Fibroblast of villous mesenchyme (primary cell): Measurements from ENCODE around the gene MSH4. TPM values are rescaled to one million over a fixed set of nuclear protein-coding genes. Genes with fewer than 3 reads are reported as not detected.

Experiments used
- DNase-seq: peaks from one replicate; pipeline ENCODE4 v3.0.0-alpha.2; 2010; ENCODE audit warnings: low read depth
- H3K4me3 ChIP-seq: 2 replicates; pipeline ENCODE4 v1.5.1; 2011; ENCODE audit warnings: low read depth, mild to moderate bottlenecking, low read length
- total RNA-seq: library from RNA; depleted of rRNA; stranded (reverse); fragments of >200 nt; gene quantifications from 2 replicates; pipeline ENCODE4 v1.2.3, GENCODE V29; 2012
- TF ChIP-seq, protein P1 (sequence below): IDR thresholded peaks from 2 replicates; pipeline ENCODE4 v1.5.1; 2012; ENCODE audit warnings: low read depth, mild to moderate bottlenecking, low read length; ENCODE audit not compliant: insufficient read depth

Gene MSH4
- total RNA-seq, 1 donor, result 0.43 TPM

DNA sequence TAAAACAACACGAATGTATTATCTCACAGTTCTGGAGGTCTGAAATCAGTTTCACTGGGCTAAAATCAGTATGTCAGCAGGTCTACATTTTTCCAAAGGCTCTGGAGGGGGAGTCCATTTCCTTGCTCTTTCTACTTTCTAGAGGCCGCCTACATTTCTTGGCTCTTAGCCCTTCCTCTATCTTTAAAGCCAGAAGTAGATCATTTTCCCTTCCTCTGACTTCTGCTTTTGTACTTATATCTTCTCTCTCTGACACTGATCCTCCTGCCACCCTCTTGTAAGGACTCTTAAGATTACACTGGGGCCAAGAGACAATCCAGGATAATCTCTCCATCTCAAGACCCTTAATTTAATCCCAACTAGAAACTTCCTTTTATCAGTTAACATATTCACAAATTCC is 41.4 kb downstream of the MSH4 start:
- TF ChIP-seq, protein P1, sequence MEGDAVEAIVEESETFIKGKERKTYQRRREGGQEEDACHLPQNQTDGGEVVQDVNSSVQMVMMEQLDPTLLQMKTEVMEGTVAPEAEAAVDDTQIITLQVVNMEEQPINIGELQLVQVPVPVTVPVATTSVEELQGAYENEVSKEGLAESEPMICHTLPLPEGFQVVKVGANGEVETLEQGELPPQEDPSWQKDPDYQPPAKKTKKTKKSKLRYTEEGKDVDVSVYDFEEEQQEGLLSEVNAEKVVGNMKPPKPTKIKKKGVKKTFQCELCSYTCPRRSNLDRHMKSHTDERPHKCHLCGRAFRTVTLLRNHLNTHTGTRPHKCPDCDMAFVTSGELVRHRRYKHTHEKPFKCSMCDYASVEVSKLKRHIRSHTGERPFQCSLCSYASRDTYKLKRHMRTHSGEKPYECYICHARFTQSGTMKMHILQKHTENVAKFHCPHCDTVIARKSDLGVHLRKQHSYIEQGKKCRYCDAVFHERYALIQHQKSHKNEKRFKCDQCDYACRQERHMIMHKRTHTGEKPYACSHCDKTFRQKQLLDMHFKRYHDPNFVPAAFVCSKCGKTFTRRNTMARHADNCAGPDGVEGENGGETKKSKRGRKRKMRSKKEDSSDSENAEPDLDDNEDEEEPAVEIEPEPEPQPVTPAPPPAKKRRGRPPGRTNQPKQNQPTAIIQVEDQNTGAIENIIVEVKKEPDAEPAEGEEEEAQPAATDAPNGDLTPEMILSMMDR, result no peak
- no peak for DNase-seq
- H3K4me3 ChIP-seq, result no peak overlapping the region

DNA sequence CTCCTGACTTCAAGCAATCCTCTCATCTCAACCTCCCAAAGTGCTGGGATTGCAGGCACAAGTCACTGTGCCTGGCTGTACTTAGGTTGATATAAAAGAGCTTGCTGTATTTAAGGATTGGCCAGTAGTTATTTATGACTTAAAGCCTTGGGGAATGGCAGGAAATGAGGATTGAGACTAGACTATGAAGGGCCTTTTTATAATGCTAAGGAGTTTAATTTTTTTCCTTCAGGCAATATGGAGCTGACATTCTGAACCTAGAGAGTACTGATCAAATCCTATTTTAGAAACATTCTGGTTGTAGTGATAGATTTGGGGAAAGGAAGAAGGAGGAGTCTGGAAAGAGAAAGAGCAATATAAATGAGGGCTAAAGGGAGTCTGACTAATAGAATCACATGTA is 44.7 kb downstream of the MSH4 start:
- TF ChIP-seq, protein P1, result no peak
- no peak for DNase-seq
- no peak overlapping the region for H3K4me3 ChIP-seq

DNA sequence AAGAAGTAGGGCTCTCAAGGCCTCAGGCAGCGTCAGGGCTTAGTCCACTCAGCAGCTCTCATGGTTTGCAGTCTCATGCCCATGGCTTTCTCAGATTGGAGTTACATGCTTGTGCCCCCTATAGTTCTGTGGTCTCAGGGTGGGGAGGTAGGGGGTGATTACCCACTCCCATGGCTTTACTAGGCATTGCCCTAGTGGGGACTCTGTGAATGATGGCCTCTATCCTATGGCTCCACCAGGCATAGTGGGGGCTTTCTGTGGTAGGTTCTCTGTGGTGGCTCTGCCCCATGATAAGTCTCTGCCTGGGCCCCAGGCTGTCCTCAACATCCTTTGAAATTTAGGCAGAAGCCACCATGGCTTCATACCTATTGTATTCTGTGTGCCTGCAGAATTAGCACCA is 48.9 kb downstream of the MSH4 start:
- no peak for DNase-seq
- TF ChIP-seq, protein P1, result no peak
- H3K4me3 ChIP-seq, result no peak overlapping the region

DNA sequence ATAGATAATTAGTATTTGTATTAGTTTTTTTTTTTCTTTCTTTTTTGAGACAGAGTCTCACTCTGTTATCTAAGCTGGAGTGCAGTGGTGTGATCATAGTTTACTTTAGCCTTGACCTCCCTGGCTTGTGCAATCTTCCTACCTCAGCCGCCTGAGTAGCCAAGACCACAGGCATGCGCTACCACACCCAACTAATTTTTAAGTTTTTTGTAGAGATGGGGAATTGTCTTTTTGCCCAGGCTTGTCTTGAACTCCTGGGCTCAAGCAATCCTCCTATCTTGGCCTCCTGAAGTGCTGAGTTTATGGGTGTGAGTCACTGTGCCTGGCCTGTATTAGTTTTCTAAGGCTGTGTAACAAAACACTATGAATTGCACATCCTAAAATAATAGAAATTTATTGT is 58.3 kb downstream of the MSH4 start:
- TF ChIP-seq, protein P1, result no peak
- peak; percentile 86 for DNase-seq

DNA sequence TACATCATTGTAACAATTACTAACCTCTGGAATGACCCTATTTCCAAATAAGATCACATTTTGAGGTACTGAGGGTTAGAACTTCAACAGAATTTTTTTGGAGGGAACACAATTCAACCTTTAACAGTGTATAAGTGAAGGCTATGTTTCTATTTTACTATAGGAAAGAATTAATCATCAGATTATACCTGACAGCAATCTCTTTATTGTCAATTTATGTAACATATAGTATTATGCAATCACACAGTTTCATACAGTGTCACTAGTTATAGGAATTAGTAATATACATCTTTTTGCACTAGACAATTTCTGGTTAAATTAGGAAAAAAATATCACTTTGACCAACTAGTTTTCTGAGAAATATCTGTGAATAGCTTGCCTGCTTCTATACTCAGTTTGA is 59.1 kb downstream of the MSH4 start:
- H3K4me3 ChIP-seq, result no peak overlapping the region
- TF ChIP-seq, protein P1, result no peak
- no peak for DNase-seq

More for the DNA sequence above, 58.3 kb downstream of the MSH4 start:
- H3K4me3 ChIP-seq, result no peak overlapping the region

DNA sequence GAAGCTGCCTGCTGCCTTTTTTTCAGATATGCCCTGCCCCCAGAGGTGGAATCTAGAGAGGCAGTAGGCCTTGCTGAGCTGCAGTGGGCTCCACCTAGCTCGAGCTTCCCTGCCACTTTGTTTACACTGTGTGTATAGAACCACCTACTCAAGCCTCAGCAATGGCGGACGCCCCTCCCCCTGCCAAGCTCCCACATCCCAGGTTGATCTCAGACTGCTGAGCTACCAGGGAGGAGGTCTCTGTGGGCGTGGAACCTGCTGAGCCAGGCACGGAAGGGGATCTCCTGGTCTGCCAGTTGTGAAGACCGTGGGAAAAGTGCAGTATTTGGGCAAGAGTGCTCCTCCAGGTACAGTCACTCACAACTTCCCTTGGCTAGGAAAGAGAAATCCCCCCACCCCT is 65.1 kb downstream of the MSH4 start:
- no peak for DNase-seq
- TF ChIP-seq, protein P1, result no peak
- H3K4me3 ChIP-seq, result no peak overlapping the region

DNA sequence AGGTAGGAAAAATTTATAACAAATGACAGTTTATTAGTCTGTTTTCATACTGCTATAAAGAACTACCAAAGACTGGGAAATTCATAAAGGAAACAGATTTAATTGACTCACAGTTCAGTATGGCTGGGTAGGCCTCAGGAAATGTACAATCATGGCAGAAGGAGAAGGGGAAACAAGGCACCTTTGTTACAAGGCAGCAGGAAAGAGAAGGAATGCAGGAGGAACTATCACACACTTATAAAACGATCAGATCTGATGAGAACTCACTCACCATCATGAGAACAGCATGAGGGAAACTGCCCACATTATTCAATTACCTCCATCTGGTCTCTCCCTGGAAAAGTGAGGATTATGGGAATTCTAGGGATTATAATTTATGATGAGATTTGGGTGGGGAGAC is 74.3 kb downstream of the MSH4 start:
- no peak for DNase-seq
- TF ChIP-seq, protein P1, result no peak
- no peak overlapping the region for H3K4me3 ChIP-seq
